Stimulated activated CD8-positive, alpha-beta memory T cell treated with anti-CD3 and anti-CD28 coated beads, Interleukin-2, amount 100 ng/mL, for 48 hours (primary cell): Measurements from ENCODE around the gene CT47A1.
"Not testable (repeated sequence)": the region's sequence is repeated elsewhere in the genome, so short reads cannot be mapped to it uniquely, and the experiment has no call there.

ENCODE experiments used
- DNase-seq, 2 donors: peaks; one replicate each; pipeline ENCODE4 v3.0.0-alpha.2; 2020; ENCODE audit warnings: low read depth in 2 of 2

CT47A1 gene

GRCh38 chrX:120985660-120986059, at the start of gene CT47A1:
TSS of gene CT47A1 (minus strand) at chrX:120985760. CDS start at chrX:120985529, 231 bp downstream.
- not testable (repeated sequence) for DNase-seq

GRCh38 chrX:121032531-121032930, 47.0 kb upstream of the CT47A1 start:
- no peak for DNase-seq

GRCh38 chrX:121030083-121030482, 44.5 kb upstream of the CT47A1 start:
- DNase-seq, result no peak

GRCh38 chrX:121028419-121028818, 42.9 kb upstream of the CT47A1 start:
- no peak for DNase-seq

DNA sequence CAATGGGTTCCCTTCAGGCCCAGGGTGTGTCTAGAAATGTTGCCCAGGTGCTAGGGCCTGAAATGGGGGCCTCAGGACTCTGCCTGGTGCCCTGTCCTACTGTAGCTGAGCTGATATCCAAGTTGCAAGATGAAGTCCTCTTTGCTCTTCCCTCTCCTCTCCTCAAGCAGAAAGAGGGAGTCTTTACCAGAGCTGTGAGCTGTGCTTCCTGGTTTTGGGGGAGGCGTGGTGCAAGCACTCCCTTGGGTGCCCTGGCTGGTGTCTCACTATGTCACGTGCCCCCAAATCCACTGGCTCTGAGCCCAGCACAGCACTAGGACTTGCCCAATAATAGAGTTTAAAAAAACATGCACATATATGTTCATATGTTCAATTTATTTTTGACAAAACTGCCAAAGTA, 29.3 kb upstream of the CT47A1 start:
- no peak for DNase-seq

- no peak for DNase-seq
Measured at GRCh38 chrX:121013897-121014455, 28.4 kb upstream of the CT47A1 start.

DNA sequence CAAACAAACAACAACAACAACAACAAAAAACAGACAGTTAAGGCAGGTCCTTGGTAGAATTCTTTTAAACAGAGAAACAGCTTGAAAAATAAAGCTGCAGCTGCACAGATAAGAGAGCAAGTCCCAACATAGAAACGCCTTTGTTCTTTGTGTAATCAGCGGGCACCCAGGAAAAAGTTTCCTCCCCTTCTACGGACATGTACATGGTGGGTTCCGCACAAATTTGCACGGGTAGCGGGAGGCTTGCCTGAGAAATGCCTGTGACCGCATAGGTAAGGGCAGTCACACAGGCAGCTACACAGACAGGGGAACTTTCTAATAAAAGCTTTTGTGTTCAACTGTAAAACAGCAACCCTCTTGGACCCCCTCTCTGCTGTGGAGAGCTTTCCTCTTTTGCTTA, 25.7 kb upstream of the CT47A1 start:
- no peak for DNase-seq

- no peak for DNase-seq
Measured at GRCh38 chrX:121010218-121010617, 24.7 kb upstream of the CT47A1 start.

DNA sequence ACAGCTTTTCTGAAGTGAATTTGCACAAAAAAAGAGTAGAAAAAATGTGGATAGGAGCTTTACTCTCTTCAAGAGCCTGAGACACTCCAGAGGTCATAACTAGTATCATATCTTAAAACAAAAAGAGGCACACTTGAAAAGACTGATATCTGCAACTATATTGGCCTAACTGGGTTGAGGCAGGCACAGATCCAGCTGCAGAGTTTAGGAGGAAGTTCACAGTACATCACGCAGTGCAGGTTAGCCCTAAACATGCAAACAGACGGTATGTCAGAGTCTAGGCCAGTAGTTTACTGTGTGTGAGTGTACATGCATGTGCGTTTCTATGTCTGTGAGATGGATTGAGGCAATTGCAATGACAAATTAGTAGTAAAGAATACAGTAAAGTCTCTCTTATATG, 24.2 kb upstream of the CT47A1 start:
- DNase-seq, result no peak

DNA sequence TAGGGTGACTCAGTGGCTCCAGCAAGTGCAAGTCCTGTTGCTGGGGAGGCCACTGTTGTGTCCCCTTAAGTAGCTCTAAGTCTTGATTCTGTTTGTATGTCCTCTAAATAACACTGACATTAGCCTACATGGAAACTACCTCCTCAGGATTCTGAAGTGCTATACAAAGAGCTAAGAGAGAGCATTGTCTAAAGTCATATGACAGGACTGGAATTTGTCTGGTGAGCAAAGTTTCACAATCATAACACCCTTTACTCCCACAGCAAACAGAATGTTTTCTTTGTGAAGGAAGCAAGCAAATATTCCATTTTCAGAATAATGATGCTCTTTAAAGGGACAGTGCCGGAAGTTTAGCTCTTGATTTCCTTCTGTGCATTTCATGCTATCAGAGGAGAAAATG, 23.4 kb upstream of the CT47A1 start:
- DNase-seq, result no peak

DNA sequence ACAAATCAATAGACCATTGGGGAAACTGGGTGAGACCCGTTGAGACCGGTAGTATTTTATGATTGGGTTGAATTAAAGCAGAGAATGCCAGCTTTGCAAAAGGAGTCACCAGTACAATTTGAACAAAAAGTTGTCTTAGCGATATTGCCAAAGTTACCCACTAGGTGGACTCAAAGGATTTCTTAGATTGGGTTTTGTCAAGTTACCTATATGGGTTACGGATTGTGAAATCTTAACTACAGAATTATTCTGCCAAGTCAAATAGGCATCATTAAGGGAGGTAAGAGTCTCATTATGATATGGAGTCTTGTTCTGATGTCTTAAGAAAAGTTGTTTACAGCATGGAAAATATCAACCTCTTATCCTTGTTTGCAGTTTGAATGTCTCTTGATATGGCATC, 15.0 kb upstream of the CT47A1 start:
- no peak for DNase-seq

DNA sequence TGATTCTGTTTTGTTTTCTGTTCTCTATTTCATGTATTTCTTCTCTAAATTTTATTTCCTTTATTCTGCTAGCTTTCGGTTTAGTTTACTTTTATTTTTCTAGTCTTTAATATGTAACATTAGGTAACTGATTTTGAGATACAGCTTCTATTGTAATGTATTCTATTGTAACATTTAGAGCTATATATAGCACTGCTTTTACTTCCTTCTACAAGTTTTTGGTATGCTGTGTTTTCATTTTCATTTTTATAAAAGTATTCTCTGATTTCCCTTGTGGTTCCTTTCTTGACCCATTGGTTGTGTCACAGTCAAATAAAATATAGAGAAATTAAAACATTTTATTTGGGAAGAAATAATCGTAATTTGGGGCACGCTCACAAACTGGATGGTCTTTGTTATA, 13.9 kb upstream of the CT47A1 start:
- DNase-seq, result no peak

DNA sequence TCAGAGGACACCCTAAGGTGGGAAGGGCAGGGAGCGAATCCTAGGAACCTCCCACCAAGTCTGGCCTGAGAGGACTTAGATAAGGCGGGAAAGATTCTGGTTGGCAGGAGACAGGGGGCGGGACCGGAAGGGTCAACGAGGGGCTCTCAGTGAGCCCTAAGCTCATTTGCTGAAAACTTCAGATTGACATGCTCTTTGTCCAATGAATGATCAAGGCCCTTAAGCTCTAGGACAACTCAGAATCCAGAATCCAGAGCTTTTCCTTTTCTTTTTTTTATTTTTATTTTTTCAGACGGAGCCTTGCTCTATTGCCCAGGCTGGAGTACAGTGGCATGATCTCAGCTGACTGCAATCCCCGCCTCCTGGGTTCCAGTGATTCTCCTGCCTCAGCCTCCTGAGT, 29.1 kb downstream of the CT47A1 start, which contains the start of gene CT47A7:
Gene CT47A7, minus strand, starts transcription at position 101 of the 400 bp plus-strand sequence. CDS start 255 bp downstream, outside the sequence.
- not testable (repeated sequence) for DNase-seq
